Activated CD4-positive, CD25-positive, alpha-beta regulatory T cell treated with anti-CD3 and anti-CD28 coated beads, Interleukin-2, amount 50 U/mL, for 16 hours (primary cell): Measurements from ENCODE around the gene RTBDN.

Experiments
- DNase-seq: peaks from one replicate; pipeline ENCODE4 v3.0.0-alpha.2; 2020; ENCODE audit warnings: low read depth, low spot score

RTBDN gene

DNA sequence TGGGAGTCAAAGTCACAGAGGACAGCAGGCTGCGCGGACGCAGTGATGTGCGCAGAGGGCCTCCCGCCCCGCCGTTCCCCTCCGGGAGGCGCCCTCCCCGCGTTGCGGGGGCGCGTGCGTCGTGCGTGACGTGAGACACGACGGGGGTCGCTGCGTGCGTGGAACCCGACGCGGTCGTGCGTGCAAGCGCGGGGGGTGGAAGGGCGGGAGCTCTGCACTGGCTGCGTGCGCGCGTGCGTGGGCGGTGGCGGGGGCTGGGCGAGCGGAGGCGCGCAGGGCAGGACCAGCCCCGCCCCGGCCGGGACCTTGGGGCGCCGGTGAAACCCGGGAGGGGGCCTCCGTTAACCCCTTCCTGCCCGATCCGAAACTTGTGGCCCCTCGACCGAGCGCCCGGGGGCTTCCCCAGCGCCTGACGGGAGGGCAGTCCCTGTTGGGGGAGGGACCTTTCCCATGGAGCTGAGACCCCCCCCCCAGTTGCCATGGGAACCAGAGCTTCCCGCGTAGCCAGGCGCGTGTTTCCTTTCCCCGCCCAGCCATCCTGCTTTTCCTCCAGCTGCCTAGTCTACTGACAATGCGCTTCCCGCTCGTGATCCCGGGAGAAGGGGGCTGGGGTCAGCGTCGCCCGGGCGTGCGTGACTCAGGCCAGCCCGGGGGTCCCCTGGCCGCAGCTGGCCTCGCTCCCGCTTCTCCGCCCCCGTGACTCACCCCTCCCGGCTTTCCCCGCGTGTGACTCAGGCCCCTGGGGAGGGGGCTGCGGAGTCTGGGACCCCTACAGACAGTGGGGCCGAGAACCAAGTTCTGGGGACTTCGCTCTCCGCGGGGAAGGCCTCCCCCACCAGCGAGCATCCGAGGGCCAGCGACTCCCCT is 51.7 kb downstream of the RTBDN start:
- peak; percentile 89 for DNase-seq

DNA sequence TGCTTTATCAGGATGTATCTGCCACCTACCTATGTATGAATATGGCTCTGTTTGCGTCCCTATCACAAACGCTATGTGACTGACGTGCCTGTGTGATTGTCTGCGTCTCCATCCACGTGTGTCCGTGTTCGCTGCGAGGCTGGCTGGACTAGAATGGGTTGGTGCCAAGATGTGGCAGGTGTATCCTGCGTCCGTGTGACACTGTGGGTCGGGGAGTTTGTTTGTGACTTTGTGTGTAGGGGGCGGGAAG is 52.3 kb downstream of the RTBDN start:
- DNase-seq = no peak

DNA sequence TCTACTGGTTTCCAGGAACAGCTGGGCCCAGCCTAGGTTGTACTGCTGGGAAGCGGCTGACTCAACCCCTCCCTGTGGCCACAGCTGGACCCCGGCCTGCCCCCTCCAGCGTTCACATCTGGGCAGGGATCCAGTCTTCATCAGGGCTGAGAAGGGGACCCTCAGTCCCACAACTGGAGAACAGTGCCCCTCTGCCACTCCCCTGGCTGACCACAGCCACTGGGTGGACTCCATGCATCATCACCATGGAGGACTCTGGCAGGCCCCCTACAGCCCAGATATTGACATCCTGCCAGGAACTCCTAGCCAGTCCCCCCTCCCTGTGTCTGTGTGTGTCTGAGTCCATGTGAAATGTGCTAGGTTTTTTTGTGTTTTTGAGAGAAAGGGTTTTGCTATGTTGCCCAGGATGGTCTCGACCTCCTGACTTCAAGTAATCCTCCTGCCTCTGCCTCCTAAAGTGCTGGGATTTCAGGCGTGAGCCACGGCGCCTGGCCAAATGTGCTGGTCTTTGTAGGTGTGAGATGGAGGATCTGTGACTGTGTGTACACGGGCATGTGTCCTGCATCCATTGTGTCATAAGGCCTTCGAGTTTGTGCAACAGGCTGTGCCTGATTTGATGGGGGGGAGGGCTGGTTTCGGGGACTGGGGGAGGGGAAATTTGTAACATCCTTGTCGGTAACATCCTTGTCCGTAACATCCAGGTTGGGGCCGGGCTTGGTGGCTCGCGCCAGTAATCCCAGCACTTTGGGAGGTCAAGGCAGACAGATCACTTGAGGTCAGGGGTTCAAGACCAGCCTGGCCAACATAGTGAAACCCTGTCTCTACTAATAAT is 55.0 kb downstream of the RTBDN start:
- no peak for DNase-seq

DNA sequence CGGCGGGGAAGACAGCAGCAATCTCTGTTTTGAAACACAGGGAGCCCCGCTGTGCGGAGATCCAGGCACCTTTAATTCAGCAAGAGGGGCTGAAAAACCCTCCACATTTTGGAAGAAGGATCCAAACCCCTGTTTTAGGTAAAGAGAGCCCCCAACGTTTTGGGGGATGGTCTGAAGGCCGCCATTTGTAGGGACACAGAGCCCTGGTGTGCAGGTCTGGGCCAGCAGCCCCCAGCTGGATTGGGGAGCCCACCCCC is 55.5 kb downstream of the RTBDN start:
- DNase-seq = no peak

DNA sequence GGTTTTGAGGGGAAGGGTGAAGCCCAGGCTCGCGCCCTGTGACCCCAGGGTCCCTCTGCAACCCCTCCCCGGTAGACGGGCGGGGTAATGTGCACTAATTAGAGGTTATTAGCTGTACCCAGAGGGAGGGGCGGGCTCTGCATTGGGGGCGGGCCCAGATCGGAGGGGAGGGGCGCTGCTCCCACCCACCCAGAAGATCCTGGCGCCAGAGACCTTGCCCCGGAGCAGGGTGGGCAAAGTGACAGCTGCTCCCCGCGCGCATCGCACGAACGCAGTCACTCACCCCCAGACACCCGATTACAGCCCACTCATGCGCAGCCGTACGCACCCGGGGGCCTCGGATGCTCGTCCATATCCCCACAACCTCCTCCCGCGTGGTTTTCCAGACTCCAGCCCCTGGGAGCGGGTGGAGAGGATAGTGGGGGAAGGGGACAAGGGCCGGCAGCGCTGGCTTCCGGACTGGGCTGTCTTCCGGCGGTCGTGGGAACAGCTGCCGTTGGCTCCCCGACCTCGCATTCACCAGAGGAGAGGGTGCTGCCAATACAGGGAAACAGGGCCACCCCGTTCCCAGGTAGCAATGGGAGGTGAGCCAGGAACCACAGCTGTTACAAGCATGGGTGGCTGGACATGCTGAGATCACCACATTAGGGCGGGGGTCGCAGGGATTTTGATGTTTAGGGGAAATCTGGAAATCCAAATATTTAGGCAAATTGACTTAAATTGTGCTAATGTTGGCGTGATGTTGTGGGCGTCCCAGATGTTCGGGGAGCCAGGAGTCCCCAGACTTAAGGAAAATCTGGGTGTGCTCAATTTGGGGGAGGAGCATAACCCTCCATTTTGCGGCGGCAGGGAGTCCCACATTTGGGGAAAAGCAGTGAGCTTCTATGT is 56.1 kb downstream of the RTBDN start:
- no peak for DNase-seq

DNA sequence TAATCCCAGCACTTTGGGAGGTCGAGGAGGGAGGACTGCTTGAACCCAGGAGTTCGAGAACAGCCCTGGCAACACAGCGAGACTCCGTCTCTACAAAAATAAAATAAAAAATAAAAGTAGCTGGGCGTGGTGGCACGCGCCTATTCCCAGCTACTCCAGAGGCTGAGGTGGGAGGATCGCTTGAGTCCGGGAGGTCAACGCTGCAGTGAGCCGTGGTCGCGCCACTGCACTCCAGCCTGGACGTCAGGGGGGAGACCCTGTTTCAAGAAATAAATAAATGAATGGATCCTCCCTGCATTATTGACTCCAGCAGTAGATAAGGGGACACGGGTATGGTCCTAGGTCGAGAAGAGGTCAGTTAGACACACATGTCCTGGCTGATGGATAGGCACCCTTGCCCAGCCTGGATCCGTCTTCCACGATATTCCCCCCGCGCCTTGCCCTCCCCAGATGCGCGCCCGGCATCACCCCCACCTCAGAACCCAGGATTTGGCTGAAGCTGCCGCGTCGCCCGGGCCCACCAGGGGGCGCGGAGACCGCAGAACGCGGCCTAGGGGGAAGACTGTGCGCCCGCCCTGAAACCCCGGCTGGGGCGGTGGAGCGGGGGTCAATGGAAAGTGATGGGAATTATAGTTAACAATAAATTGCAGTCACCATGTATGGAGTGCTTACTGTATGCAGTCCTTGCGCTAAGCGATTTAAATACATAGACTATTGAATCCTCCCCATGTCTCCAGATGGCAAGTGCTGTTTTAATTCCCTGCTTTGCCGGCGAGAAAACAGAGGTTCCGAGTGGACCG is 57.0 kb downstream of the RTBDN start:
- peak; percentile 69 for DNase-seq
